Measurements from ENCODE around the gene CEACAM7.

CEACAM7 gene

GRCh38 chr19:41646589-41647204, 41.4 kb downstream of the CEACAM7 start:
- DNase-seq: no peak

- DNase-seq: peak; percentile 38
These were observed 46.1 kb downstream of the CEACAM7 start for GRCh38 chr19:41641879-41642485.

- DNase-seq: no peak
These were observed 49.4 kb downstream of the CEACAM7 start for GRCh38 chr19:41638641-41639081.

GRCh38 chr19:41637484-41637883, 50.6 kb downstream of the CEACAM7 start:
- DNase-seq: no peak

GRCh38 chr19:41627966-41628675, 59.9 kb downstream of the CEACAM7 start:
- no peak for DNase-seq

GRCh38 chr19:41626877-41627276, 61.2 kb downstream of the CEACAM7 start, which contains the start of gene CEACAM4:
Gene CEACAM4 (minus strand): TSS chr19:41627074. CDS start chr19:41626963, 111 bp downstream.
- no peak for DNase-seq

- DNase-seq: no peak
These were observed 61.8 kb downstream of the CEACAM7 start for GRCh38 chr19:41626278-41626677.

GRCh38 chr19:41624937-41625336, 63.1 kb downstream of the CEACAM7 start:
- no peak for DNase-seq

GRCh38 chr19:41624515-41624914, 63.6 kb downstream of the CEACAM7 start:
- DNase-seq: no peak

GRCh38 chr19:41623360-41623759, 64.7 kb downstream of the CEACAM7 start:
- DNase-seq: no peak

All from fibroblast of skin of right quadriceps (primary cell).